NCI-H2227 (cell line): ENCODE results near the gene ASCL2.
"Not testable (repeated sequence)": the region's sequence is repeated elsewhere in the genome, so short reads cannot be mapped to it uniquely, and the experiment has no call there.

Experiments
- DNase-seq: peaks from one replicate; lab custom pipeline; 2025; ENCODE audit not compliant: unreplicated experiment; lab: John Stamatoyannopoulos, UW

ASCL2 gene

GRCh38 chr11:2298795-2299761, 28.7 kb upstream of the ASCL2 start:
- no peak for DNase-seq

DNA sequence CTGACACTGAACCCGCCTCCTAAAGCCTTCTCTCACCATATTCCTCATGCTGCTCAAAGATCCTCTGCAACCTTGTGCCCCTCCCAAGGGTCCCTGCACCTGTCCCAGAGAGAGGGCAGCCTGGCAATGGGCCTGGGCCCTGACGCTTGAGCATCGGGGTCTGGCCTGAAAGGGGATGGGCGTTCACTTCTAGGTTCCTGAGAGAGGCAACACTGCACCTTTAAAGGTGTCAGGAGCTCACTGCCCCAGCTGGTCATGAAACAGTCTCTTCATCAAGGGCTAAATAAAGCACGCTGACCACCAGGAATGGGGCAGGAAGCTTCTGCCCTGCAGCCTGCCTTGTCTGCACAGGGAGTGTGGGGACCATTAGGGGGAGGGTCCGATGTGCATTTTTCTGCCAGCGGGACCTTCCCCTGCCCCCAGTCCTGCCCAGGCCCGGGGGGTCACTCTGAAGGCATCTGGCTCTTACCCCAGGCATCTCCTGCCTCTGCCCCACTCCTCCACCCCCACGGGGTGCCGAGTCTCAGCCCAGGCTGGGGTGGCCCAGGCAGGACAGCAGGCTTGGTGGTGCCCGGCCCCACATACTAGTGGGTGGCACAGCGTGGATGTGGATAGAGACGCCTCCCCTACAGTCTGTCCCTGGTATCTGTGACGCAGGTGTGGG, 27.9 kb upstream of the ASCL2 start:
- DNase-seq = no peak

- DNase-seq = no peak
Observed at GRCh38 chr11:2297623-2298030, 27.2 kb upstream of the ASCL2 start.

DNA sequence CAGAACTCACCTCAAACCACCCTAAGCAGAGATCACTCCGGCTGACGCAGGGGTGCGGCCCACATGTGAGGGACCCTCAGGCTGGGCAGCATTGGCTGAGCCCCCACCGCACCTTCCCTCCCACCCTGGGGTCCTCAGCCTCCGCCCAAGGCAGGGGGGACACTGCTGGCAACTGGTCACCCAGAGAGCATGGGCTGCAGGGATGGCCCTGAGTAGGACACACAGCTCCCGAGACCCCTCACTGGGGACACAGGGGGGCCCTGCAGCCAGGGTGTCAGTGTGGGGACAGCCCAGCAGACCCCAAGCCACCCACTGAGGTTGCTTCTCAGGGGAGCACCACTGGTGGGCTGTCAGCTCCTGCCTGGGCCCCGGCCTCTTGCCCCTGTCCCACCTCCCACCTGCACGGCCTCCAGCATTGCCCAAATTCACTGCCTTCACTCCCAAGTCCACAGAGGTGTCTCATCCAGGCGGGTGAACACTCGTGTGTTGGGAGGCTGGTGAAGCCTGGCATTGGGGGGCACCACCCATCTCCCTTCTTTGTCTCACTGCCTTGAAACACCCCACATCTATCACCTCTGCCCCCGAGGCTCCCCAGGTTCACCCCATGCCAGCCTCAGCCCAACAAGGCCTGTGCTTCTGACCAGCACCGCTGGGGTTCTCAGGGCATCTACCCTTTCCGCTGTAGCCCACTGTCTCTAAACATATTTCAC, 26.7 kb upstream of the ASCL2 start:
- no peak for DNase-seq

- no peak for DNase-seq
Observed at GRCh38 chr11:2295971-2296912, 25.9 kb upstream of the ASCL2 start.

- DNase-seq = no peak
Observed at GRCh38 chr11:2294926-2295290, 24.5 kb upstream of the ASCL2 start.

- no peak for DNase-seq
Observed at GRCh38 chr11:2293984-2294925, 23.9 kb upstream of the ASCL2 start.

- no peak for DNase-seq
Observed at GRCh38 chr11:2293531-2293971, 23.2 kb upstream of the ASCL2 start.

GRCh38 chr11:2290351-2290841, 20.0 kb upstream of the ASCL2 start:
- DNase-seq = no peak

DNA sequence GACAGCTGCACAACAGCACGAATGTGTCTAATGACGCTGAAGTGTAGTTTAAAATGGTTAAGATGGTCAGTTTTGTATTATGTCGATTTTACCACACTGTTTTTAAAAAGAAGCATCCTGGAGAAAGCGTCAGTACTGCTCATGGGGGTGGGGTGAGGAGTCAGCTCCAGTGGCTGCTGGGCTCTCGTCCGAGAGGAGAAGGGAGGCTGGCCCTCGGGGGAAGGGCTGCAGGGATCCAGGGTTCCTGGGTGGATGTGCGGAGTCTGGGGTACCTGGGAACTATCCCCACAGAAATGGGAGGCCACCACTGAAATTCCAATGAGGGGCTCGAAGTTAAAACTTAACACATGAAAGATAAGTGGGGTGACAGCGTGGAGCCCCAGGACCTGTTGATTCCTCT, 19.5 kb upstream of the ASCL2 start:
- DNase-seq = no peak

- no peak for DNase-seq
Observed at GRCh38 chr11:2289350-2289749, 19.0 kb upstream of the ASCL2 start.

DNA sequence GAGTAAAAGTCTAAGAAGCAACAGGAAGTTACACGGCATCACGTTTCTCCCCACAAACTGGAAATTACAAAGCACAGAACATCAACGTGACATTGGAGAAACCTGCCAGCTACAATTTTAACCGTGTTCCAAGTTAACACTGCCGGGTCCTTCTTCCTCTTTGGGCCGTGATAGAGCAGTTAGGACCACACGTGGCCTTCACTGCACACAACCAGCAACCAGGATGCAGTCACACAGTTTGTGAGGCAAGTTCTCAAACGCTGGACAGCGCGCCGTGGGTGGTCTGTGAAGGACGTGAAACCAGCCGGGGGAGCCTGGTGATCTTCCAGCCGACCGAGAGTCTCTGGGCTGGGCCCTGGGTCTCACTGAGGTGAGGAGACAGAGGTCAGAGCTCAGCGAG, 16.7 kb upstream of the ASCL2 start:
- DNase-seq = no peak

DNA sequence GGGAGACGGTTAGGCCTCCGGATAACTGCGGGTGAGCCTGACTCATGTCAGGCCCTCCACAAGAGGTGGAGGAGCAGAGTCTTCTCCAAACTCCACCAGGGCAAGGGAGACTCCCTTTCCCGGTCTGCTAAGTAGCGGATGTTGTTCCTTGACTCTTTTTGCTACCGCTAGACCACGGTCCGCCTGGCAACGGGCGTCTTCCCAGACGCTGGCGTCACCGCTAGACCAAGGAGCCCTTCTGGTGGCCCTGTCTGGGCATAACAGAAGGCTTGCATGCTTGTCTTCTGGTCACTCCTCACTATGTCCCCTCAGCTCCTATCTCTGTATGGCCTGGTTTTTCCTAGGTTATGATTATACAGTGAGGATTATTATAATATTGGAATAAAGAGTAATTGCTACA, 16.0 kb upstream of the ASCL2 start:
- DNase-seq = not testable (repeated sequence)

- DNase-seq = no peak
Observed at GRCh38 chr11:2280208-2280607, 9.8 kb upstream of the ASCL2 start.

DNA sequence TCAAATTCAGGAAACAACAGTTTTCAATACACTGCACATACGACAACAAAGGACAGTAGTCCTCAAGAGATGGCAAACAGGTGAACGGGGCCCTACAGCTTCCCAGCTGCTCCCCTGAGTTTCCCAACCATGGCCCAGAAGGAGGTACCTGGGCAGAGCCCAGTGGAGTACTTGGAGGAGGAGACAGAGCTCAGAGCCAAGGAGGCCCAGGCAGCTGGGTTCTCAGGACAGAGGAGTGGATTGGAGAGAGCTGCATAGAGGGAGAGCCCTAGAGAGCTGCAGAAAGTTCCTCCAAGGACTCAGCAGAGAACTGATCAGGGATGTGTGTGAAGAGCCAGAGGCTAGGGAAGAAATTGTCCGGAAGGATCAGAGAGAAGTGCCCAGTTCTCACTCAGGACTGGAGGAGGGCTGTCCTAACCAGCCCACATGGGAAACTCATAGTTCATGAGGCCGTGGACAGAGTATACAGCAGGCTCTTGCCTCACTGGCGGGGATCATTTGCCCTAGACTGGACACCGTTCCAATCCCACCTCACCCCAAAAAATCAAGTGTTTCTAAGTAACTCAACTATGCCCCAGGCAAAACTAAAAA, 7.6 kb upstream of the ASCL2 start:
- DNase-seq = no peak

- DNase-seq = no peak
Observed at GRCh38 chr11:2277008-2277346, 6.6 kb upstream of the ASCL2 start.

GRCh38 chr11:2276280-2277007, 6.1 kb upstream of the ASCL2 start:
- no peak for DNase-seq
